Spleen (tissue), 7 donors: Measurements from ENCODE around the gene POLA2.

ENCODE experiments used
- POLR2A ChIP-seq, 3 donors: fragments of 450-650 bp; IDR thresholded peaks; one replicate each; pipeline ENCODE4 v1.5.1; 2017; ENCODE audit warnings: antibody characterized with exemption in 3 of 3, mild to moderate bottlenecking in 1 of 3
- POLR2AphosphoS5 ChIP-seq, 3 donors: sonication (generic); formaldehyde crosslinking; IDR thresholded peaks; one replicate each; pipeline ENCODE4 v1.5.1; 2017; ENCODE audit warnings: antibody characterized with exemption in 3 of 3
- TF ChIP-seq, protein P1 (sequence below), 11 experiments: fragments of 200-600 bp in 7 of 11; fragments of 450-650 bp in 4 of 11; sonication (generic) in 4 of 11; IDR thresholded peaks in 8 of 11; conservative IDR thresholded peaks in 3 of 11; 1 replicate in 7 of 11; 2 replicates in 4 of 11; pipeline versions ENCODE4 v1.4.0 to v1.8.0; 2016 to 2021; ENCODE audit warnings: antibody characterized with exemption in 11 of 11, inconsistent platforms in 4 of 11, mild to moderate bottlenecking in 1 of 11
- donor health status: DM: no; HTN: no; CAD: no; lungs with moderate emphysema.
- donor health status: DM: no; HTN: no; CAD: no.
- donor health status: DM: no; HTN: no; CAD: no.

DNA sequence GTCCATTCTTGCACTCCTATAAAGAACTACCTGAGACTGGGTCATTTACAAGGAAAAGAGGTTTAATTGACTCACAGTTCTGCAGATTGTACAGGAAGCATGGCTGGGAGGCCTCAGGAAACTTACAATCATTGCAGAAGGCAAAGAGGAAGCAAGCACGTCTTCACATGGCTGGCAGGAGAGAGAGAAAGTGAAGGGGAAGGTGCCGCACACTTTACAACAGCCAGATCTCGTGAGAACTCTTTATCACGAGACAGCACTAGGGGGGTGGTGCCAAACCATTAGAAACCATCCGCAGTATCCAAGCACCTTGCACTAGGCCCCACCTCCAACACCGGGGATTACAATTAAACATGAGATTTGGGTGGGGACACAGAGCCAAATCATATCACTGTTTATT is 19.4 kb upstream of the POLA2 start:
- TF ChIP-seq, protein P1, sequence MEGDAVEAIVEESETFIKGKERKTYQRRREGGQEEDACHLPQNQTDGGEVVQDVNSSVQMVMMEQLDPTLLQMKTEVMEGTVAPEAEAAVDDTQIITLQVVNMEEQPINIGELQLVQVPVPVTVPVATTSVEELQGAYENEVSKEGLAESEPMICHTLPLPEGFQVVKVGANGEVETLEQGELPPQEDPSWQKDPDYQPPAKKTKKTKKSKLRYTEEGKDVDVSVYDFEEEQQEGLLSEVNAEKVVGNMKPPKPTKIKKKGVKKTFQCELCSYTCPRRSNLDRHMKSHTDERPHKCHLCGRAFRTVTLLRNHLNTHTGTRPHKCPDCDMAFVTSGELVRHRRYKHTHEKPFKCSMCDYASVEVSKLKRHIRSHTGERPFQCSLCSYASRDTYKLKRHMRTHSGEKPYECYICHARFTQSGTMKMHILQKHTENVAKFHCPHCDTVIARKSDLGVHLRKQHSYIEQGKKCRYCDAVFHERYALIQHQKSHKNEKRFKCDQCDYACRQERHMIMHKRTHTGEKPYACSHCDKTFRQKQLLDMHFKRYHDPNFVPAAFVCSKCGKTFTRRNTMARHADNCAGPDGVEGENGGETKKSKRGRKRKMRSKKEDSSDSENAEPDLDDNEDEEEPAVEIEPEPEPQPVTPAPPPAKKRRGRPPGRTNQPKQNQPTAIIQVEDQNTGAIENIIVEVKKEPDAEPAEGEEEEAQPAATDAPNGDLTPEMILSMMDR (IDR thresholded peaks at IDR 0.05 in 8 of 11, conservative IDR thresholded peaks at IDR 0.05 in 3 of 11) = no peak
- TF ChIP-seq POLR2AphosphoS5 (IDR thresholded peaks at IDR 0.05) (no peak), POLR2A (IDR thresholded peaks at IDR 0.05) (no peak)
